HL-60 (cell line): ENCODE measurements around the gene SAMD3.
"Not testable (repeated sequence)": the region's sequence is repeated elsewhere in the genome, so short reads cannot be mapped to it uniquely, and the experiment has no call there.

ENCODE experiments used
- DNase-seq, 2 experiments: peaks; one replicate each; pipeline ENCODE4 v3.0.0-alpha.2; 2010 to 2020; ENCODE audit warnings: low read depth in 1 of 2, low spot score in 1 of 2
- H3K27ac ChIP-seq: fragments of 250-450 bp; sonication (Bioruptor Pico); replicated peaks from 2 replicates; pipeline ENCODE4 v1.5.1; 2020; ENCODE audit warnings: mild to moderate bottlenecking, moderate library complexity
- H3K27me3 ChIP-seq: fragments of 250-450 bp; sonication (Bioruptor Pico); 2 replicates; pipeline ENCODE4 v1.5.1; 2021; ENCODE audit warnings: mild to moderate bottlenecking, moderate library complexity; ENCODE audit not compliant: insufficient read depth, poor library complexity, severe bottlenecking
- H3K4me3 ChIP-seq: replicated peaks from 2 replicates; pipeline ENCODE4 v1.5.1; 2011; ENCODE audit warnings: mild to moderate bottlenecking, control low read depth, low read length; ENCODE audit not compliant: insufficient read depth
- GABPA ChIP-seq: IDR thresholded peaks from 2 replicates; pipeline ENCODE4 v1.6.1; 2012; ENCODE audit warnings: low read depth
- POLR2AphosphoS5 ChIP-seq: IDR thresholded peaks from 2 replicates; pipeline ENCODE4 v1.6.1; 2012; ENCODE audit warnings: low read depth
- REST ChIP-seq: IDR thresholded peaks from 2 replicates; pipeline ENCODE4 v1.6.1; 2012; ENCODE audit warnings: low read depth; ENCODE audit not compliant: insufficient replicate concordance
- SPI1 ChIP-seq: IDR thresholded peaks from 2 replicates; pipeline ENCODE4 v1.6.1; 2012; ENCODE audit warnings: low read depth, mild to moderate bottlenecking, borderline replicate concordance
- TF ChIP-seq, protein P1 (sequence below): IDR thresholded peaks from one replicate; pipeline ENCODE4 v1.5.1; 2011; ENCODE audit warnings: low read length, control low read depth, inconsistent platforms; ENCODE audit not compliant: insufficient read depth

Gene SAMD3

GRCh38 chr6:130202782-130203181, 20.0 kb downstream of the SAMD3 start:
- DNase-seq, result no peak
- Histone ChIP-seq H3K4me3 (no peak overlapping the region), H3K27ac (no peak overlapping the region), H3K27me3 (no peaks in the 10 kb centered on the region)
- TF ChIP-seq, protein P1, sequence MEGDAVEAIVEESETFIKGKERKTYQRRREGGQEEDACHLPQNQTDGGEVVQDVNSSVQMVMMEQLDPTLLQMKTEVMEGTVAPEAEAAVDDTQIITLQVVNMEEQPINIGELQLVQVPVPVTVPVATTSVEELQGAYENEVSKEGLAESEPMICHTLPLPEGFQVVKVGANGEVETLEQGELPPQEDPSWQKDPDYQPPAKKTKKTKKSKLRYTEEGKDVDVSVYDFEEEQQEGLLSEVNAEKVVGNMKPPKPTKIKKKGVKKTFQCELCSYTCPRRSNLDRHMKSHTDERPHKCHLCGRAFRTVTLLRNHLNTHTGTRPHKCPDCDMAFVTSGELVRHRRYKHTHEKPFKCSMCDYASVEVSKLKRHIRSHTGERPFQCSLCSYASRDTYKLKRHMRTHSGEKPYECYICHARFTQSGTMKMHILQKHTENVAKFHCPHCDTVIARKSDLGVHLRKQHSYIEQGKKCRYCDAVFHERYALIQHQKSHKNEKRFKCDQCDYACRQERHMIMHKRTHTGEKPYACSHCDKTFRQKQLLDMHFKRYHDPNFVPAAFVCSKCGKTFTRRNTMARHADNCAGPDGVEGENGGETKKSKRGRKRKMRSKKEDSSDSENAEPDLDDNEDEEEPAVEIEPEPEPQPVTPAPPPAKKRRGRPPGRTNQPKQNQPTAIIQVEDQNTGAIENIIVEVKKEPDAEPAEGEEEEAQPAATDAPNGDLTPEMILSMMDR, result no peak
- TF ChIP-seq POLR2AphosphoS5, result no peak
- no peak for TF ChIP-seq REST
- no peak for TF ChIP-seq GABPA
- TF ChIP-seq SPI1, result no peak

DNA sequence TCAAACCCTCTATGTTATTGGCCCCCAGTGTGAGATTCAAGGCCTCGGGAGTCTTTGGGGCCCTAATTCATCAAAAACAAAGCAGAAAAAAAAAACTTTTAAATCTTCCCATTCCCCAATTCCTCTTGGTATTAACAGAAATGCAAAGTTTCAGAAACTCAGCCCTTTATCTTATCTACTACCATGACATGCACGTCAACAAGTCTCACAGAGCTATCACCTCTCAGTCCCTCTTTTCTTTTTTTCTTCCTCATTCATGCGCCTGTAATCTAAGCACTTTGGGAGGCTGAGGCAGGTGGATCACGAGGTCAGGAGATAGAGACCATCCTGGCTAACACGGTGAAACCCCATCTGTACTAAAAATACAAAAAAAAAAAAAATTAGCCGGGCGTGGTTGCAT, 22.7 kb downstream of the SAMD3 start:
- Histone ChIP-seq H3K27me3 (no peaks in the 10 kb centered on the region), H3K4me3 (no peak overlapping the region), H3K27ac (no peak overlapping the region)
- DNase-seq, result no peak
- TF ChIP-seq POLR2AphosphoS5 (no peak), REST (no peak), GABPA (no peak), SPI1 (no peak)
- TF ChIP-seq, protein P1, result no peak

GRCh38 chr6:130198483-130199035, 24.2 kb downstream of the SAMD3 start:
- no peak overlapping the region for H3K27ac ChIP-seq
- TF ChIP-seq REST, result no peak
- TF ChIP-seq POLR2AphosphoS5, result no peak
- TF ChIP-seq, protein P1, result no peak
- no peak for TF ChIP-seq SPI1
- TF ChIP-seq GABPA, result no peak
- no peak overlapping the region for H3K4me3 ChIP-seq
- DNase-seq, result no peak
- H3K27me3 ChIP-seq, result no peaks in the 10 kb centered on the region

- H3K27me3 ChIP-seq, H3K27ac ChIP-seq, DNase-seq, H3K4me3 ChIP-seq: not testable (repeated sequence)
These were observed 24.8 kb downstream of the SAMD3 start for GRCh38 chr6:130197816-130198482.

- not testable (repeated sequence) for DNase-seq, H3K27ac ChIP-seq, H3K4me3 ChIP-seq, H3K27me3 ChIP-seq
These were observed 28.3 kb downstream of the SAMD3 start for GRCh38 chr6:130194434-130194833.
